ENCODE results near the gene NTM. TPM values are rescaled to one million over a fixed set of nuclear protein-coding genes. Genes with fewer than 3 reads are reported as not detected.

The NTM gene
- total RNA-seq, 4 donors from 2014 or later = 1.4 to 2.8 (median 1.7) TPM

- no peaks in the 10 kb centered on the region for H3K27me3 ChIP-seq
- H3K36me3 ChIP-seq = no peaks in the 10 kb centered on the region
- no peak overlapping the region for H3K27ac ChIP-seq
- no peaks in the 10 kb centered on the region for H3K4me1 ChIP-seq
- H3K9me3 ChIP-seq = no peaks in the 10 kb centered on the region
- no peak for DNase-seq
- TF ChIP-seq CTCF (IDR thresholded peaks at IDR 0.05) (no peak), POLR2A (IDR thresholded peaks at IDR 0.05) (no peak)
- H3K4me3 ChIP-seq = no peak overlapping the region
Observed at GRCh38 chr11:131943295-131943694, 572.9 kb downstream of the NTM start.

- no peaks in the 10 kb centered on the region for H3K4me1 ChIP-seq
- no peak overlapping the region for H3K27ac ChIP-seq
- H3K27me3 ChIP-seq = no peaks in the 10 kb centered on the region
- DNase-seq = no peak
- TF ChIP-seq POLR2A (IDR thresholded peaks at IDR 0.05) (no peak), CTCF (IDR thresholded peaks at IDR 0.05) (no peak)
- H3K36me3 ChIP-seq = no peaks in the 10 kb centered on the region
- no peaks in the 10 kb centered on the region for H3K9me3 ChIP-seq
- H3K4me3 ChIP-seq = no peak overlapping the region
Observed at GRCh38 chr11:131944736-131945135, 574.3 kb downstream of the NTM start.

GRCh38 chr11:131945706-131946105 lies 575.3 kb downstream of the NTM start:
- no peaks in the 10 kb centered on the region for H3K36me3 ChIP-seq
- H3K9me3 ChIP-seq = no peaks in the 10 kb centered on the region
- no peak for TF ChIP-seq POLR2A (IDR thresholded peaks at IDR 0.05)
- TF ChIP-seq CTCF (IDR thresholded peaks at IDR 0.05) = no peak
- no peak overlapping the region for H3K4me3 ChIP-seq
- no peaks in the 10 kb centered on the region for H3K4me1 ChIP-seq
- no peaks in the 10 kb centered on the region for H3K27me3 ChIP-seq
- no peak for DNase-seq
- no peak overlapping the region for H3K27ac ChIP-seq

GRCh38 chr11:131947511-131947910 lies 577.1 kb downstream of the NTM start:
- H3K27me3 ChIP-seq = no peaks in the 10 kb centered on the region
- no peak overlapping the region for H3K4me3 ChIP-seq
- no peaks in the 10 kb centered on the region for H3K9me3 ChIP-seq
- H3K36me3 ChIP-seq = no peaks in the 10 kb centered on the region
- no peak for TF ChIP-seq CTCF (IDR thresholded peaks at IDR 0.05)
- no peak for TF ChIP-seq POLR2A (IDR thresholded peaks at IDR 0.05)
- no peak overlapping the region for H3K27ac ChIP-seq
- H3K4me1 ChIP-seq = no peaks in the 10 kb centered on the region
- DNase-seq = no peak

DNA sequence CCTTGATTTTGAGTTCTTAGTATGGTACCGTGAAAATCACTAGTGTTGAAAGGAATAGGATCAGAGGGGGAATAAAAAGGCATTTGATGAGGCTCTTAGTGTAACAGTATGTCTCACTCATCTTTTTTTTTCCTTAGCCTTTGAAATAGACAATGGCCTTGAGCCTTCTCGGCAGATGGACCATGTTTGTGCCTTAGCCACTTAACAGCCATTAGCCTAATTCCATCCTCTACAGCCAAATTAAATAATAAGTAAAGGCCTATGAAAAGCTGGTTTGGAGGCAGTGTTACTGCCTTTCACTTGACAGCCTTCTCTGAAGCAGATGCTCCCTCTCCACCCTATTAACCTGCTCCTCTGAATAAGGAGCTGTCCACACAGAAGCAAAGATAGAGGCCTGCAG lies 580.7 kb downstream of the NTM start:
- H3K27me3 ChIP-seq = no peaks in the 10 kb centered on the region

More for the DNA sequence above, 580.7 kb downstream of the NTM start:
- TF ChIP-seq CTCF (IDR thresholded peaks at IDR 0.05) (no peak), POLR2A (IDR thresholded peaks at IDR 0.05) (no peak)
- H3K4me1 ChIP-seq = no peaks in the 10 kb centered on the region
- H3K27ac ChIP-seq = no peak overlapping the region
- DNase-seq = no peak
- H3K9me3 ChIP-seq = no peaks in the 10 kb centered on the region
- no peak overlapping the region for H3K4me3 ChIP-seq
- no peaks in the 10 kb centered on the region for H3K36me3 ChIP-seq

Measured in Peyer's patch (tissue), 4 donors.